Liver (tissue), 9 donors: Measurements from ENCODE around the gene CCDC102A. TPM values are rescaled to one million over a fixed set of nuclear protein-coding genes. Genes with fewer than 3 reads are reported as not detected.

Source experiments
- DNase-seq: peaks from one replicate; pipeline ENCODE4 v3.0.0-alpha.2; 2017; ENCODE audit warnings: low spot score
- H3K27ac ChIP-seq, 2 donors: one replicate each; pipeline ENCODE4 v1.7.0; 2013; ENCODE audit warnings: inconsistent platforms in 2 of 2, low read length in 2 of 2, control low read depth in 1 of 2, low read depth in 1 of 2, mild to moderate bottlenecking in 1 of 2
- H3K27me3 ChIP-seq, 4 donors: one replicate each; pipeline versions ENCODE4 v1.6.1 to v1.7.0; 2013; ENCODE audit warnings: low read length in 3 of 4, inconsistent platforms in 1 of 4, mild to moderate bottlenecking in 1 of 4, moderate library complexity in 1 of 4; ENCODE audit not compliant: control insufficient read depth in 4 of 4, insufficient read depth in 4 of 4
- H3K36me3 ChIP-seq, 4 donors: one replicate each; pipeline versions ENCODE4 v1.6.1 to v1.7.0; 2013; ENCODE audit warnings: low read length in 3 of 4, mild to moderate bottlenecking in 3 of 4, low read depth in 1 of 4, moderate library complexity in 1 of 4; ENCODE audit not compliant: control insufficient read depth in 4 of 4, insufficient read depth in 3 of 4
- H3K4me1 ChIP-seq, 4 donors: one replicate each; pipeline versions ENCODE4 v1.6.1 to v1.7.0; 2013; ENCODE audit warnings: low read length in 3 of 4, mild to moderate bottlenecking in 3 of 4, moderate library complexity in 1 of 4; ENCODE audit not compliant: control insufficient read depth in 4 of 4, insufficient read depth in 4 of 4
- H3K4me3 ChIP-seq, 3 donors: one replicate each; pipeline versions ENCODE4 v1.6.1 to v1.7.0; 2013; ENCODE audit warnings: low read length in 3 of 3, control low read depth in 1 of 3, low read depth in 1 of 3, mild to moderate bottlenecking in 1 of 3
- H3K9ac ChIP-seq, 2 donors: one replicate each; pipeline ENCODE4 v1.7.0; 2013; ENCODE audit warnings: low read length in 2 of 2, mild to moderate bottlenecking in 2 of 2, moderate library complexity in 2 of 2, control low read depth in 1 of 2, low read depth in 1 of 2
- H3K9me3 ChIP-seq, 4 donors: one replicate each; pipeline versions ENCODE4 v1.6.1 to v1.7.0; 2013; ENCODE audit warnings: low read length in 3 of 4; ENCODE audit not compliant: control insufficient read depth in 4 of 4
- ATF3 ChIP-seq: IDR thresholded peaks from 2 replicates; pipeline ENCODE4 v1.6.1; 2016; ENCODE audit warnings: antibody characterized with exemption
- EGR1 ChIP-seq, 2 donors: IDR thresholded peaks; 2 replicates each; pipeline ENCODE4 v1.6.1; 2016 to 2018; ENCODE audit warnings: antibody characterized with exemption in 2 of 2, low read depth in 2 of 2
- GABPA ChIP-seq, 2 donors: IDR thresholded peaks in 1 of 2; conservative IDR thresholded peaks in 1 of 2; 2 replicates each; pipeline ENCODE4 v1.6.1; 2016; ENCODE audit warnings: antibody characterized with exemption in 2 of 2, mild to moderate bottlenecking in 1 of 2, moderate library complexity in 1 of 2
- HNF4A ChIP-seq, 2 donors: conservative IDR thresholded peaks; 2 replicates each; pipeline ENCODE4 v1.6.1; 2016; ENCODE audit warnings: antibody characterized with exemption in 2 of 2, mild to moderate bottlenecking in 2 of 2
- HNF4G ChIP-seq: IDR thresholded peaks from 2 replicates; pipeline ENCODE4 v1.6.1; 2016; ENCODE audit warnings: antibody characterized with exemption
- JUND ChIP-seq, 2 donors: IDR thresholded peaks; 2 replicates each; pipeline ENCODE4 v1.6.1; 2016; ENCODE audit warnings: antibody characterized with exemption in 2 of 2
- NR2F2 ChIP-seq: IDR thresholded peaks from 2 replicates; pipeline ENCODE4 v1.6.1; 2016; ENCODE audit warnings: antibody characterized with exemption
- RAD21 ChIP-seq, 2 donors: IDR thresholded peaks; 2 replicates each; pipeline ENCODE4 v1.6.1; 2016; ENCODE audit warnings: antibody characterized with exemption in 2 of 2, mild to moderate bottlenecking in 2 of 2
- REST ChIP-seq: IDR thresholded peaks from 2 replicates; pipeline ENCODE4 v1.6.1; 2016; ENCODE audit warnings: antibody characterized with exemption, mild to moderate bottlenecking
- RXRA ChIP-seq, 2 donors: IDR thresholded peaks; 2 replicates each; pipeline ENCODE4 v1.6.1; 2017 to 2018; ENCODE audit warnings: antibody characterized with exemption in 2 of 2, mild to moderate bottlenecking in 1 of 2
- SP1 ChIP-seq: IDR thresholded peaks from 2 replicates; pipeline ENCODE4 v1.6.1; 2018; ENCODE audit warnings: antibody characterized with exemption, mild to moderate bottlenecking
- TAF1 ChIP-seq: conservative IDR thresholded peaks from 2 replicates; pipeline ENCODE4 v1.6.1; 2016; ENCODE audit warnings: antibody characterized with exemption, mild to moderate bottlenecking
- YY1 ChIP-seq: IDR thresholded peaks from 2 replicates; pipeline ENCODE4 v1.6.1; 2016; ENCODE audit warnings: antibody characterized with exemption, mild to moderate bottlenecking
- WGBS: extraction: QIAGEN DNeasy Blood & Tissue Kit; methylation state at CpG from one replicate; pipeline ENCODE4 v1.1.7; 2013; 5-methylcytosine and 5-hydroxymethylcytosine counted together
- polyA plus RNA-seq, 2 donors: library from polyadenylated mRNA; stranded (reverse) in 1 of 2; unstranded in 1 of 2; fragments of 200-250 nt in 1 of 2; fragments of >200 nt in 1 of 2; fragmentation: Nextera tagmentation in 1 of 2; extraction: Ambion mirVana in 1 of 2; gene quantifications; one replicate each; pipeline versions ENCODE4 v1.2.1 to v1.2.3, GENCODE V29; 2013 to 2015
- total RNA-seq, 2 donors: library from RNA; depleted of rRNA; stranded (reverse); fragments of >200 nt; gene quantifications; one replicate each; pipeline ENCODE4 v1.2.3, GENCODE V29; 2014
- TF ChIP-seq, protein P1 (sequence below): IDR thresholded peaks from 2 replicates; pipeline ENCODE4 v1.6.1; 2016; ENCODE audit warnings: antibody characterized with exemption
- TF ChIP-seq, protein P2 (sequence below): fragments of 150-350 bp; IDR thresholded peaks from 2 replicates; pipeline ENCODE4 v1.5.1; 2017; ENCODE audit warnings: improper control_type of control experiment, low read depth, low read length; ENCODE audit not compliant: missing input control
- TF ChIP-seq, protein P3 (sequence below): IDR thresholded peaks from 2 replicates; pipeline ENCODE4 v1.6.1; 2016; ENCODE audit warnings: antibody characterized with exemption
- donor health status: healthy.
- donor health status: healthy.
- donor health status: healthy.
- donor health status: healthy.
- donor health status: healthy.

Gene CCDC102A
- total and polyA plus RNA-seq, 4 donors, result 0.36 to 2.6 (median 1.7) TPM

GRCh38 chr16:57514791-57515600, 21.4 kb downstream of the CCDC102A start:
- peaks cover 0 to 5% (median 2%) of the 10 kb centered on the region in 4 donors for H3K4me1 ChIP-seq

GRCh38 chr16:57514371-57514770, 22.0 kb downstream of the CCDC102A start:
- 85% methylated on average over 4 of the region's 4 CpGs for WGBS
- Histone ChIP-seq H3K27ac (no peak overlapping the region), H3K9ac (no peak overlapping the region), H3K36me3 (peaks cover 0 to 2% (median 0%) of the 10 kb centered on the region in 4 donors), H3K9me3 (no peaks in the 10 kb centered on the region), H3K4me3 (no peak overlapping the region), H3K4me1 (no peaks in the 10 kb centered on the region), H3K27me3 (no peaks in the 10 kb centered on the region)
- TF ChIP-seq RXRA (IDR thresholded peaks at IDR 0.05), result no peak
- TF ChIP-seq RAD21 (IDR thresholded peaks at IDR 0.05), result no peak
- TF ChIP-seq JUND (IDR thresholded peaks at IDR 0.05), result no peak
- TF ChIP-seq EGR1 (IDR thresholded peaks at IDR 0.05; ENCODE audit: low read depth in 2 of 2), result no peak
- TF ChIP-seq, protein P1, sequence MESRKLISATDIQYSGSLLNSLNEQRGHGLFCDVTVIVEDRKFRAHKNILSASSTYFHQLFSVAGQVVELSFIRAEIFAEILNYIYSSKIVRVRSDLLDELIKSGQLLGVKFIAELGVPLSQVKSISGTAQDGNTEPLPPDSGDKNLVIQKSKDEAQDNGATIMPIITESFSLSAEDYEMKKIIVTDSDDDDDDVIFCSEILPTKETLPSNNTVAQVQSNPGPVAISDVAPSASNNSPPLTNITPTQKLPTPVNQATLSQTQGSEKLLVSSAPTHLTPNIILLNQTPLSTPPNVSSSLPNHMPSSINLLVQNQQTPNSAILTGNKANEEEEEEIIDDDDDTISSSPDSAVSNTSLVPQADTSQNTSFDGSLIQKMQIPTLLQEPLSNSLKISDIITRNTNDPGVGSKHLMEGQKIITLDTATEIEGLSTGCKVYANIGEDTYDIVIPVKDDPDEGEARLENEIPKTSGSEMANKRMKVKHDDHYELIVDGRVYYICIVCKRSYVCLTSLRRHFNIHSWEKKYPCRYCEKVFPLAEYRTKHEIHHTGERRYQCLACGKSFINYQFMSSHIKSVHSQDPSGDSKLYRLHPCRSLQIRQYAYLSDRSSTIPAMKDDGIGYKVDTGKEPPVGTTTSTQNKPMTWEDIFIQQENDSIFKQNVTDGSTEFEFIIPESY, result no peak
- TF ChIP-seq HNF4G, result no peak
- no peak for TF ChIP-seq SP1
- no peak for TF ChIP-seq NR2F2
- no peak for TF ChIP-seq YY1
- TF ChIP-seq ATF3, result no peak
- TF ChIP-seq REST, result no peak
- TF ChIP-seq TAF1, result no peak
- TF ChIP-seq, protein P2, sequence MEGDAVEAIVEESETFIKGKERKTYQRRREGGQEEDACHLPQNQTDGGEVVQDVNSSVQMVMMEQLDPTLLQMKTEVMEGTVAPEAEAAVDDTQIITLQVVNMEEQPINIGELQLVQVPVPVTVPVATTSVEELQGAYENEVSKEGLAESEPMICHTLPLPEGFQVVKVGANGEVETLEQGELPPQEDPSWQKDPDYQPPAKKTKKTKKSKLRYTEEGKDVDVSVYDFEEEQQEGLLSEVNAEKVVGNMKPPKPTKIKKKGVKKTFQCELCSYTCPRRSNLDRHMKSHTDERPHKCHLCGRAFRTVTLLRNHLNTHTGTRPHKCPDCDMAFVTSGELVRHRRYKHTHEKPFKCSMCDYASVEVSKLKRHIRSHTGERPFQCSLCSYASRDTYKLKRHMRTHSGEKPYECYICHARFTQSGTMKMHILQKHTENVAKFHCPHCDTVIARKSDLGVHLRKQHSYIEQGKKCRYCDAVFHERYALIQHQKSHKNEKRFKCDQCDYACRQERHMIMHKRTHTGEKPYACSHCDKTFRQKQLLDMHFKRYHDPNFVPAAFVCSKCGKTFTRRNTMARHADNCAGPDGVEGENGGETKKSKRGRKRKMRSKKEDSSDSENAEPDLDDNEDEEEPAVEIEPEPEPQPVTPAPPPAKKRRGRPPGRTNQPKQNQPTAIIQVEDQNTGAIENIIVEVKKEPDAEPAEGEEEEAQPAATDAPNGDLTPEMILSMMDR, result no peak
- no peak for TF ChIP-seq GABPA (IDR thresholded peaks at IDR 0.05 in 1 of 2, conservative IDR thresholded peaks at IDR 0.05 in 1 of 2)
- TF ChIP-seq, protein P3, sequence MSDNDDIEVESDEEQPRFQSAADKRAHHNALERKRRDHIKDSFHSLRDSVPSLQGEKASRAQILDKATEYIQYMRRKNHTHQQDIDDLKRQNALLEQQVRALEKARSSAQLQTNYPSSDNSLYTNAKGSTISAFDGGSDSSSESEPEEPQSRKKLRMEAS, result no peak
- no peak for TF ChIP-seq HNF4A (conservative IDR thresholded peaks at IDR 0.05)
- no peak for DNase-seq

More at GRCh38 chr16:57514791-57515600, 21.4 kb downstream of the CCDC102A start:
- H3K27me3 ChIP-seq, result no peaks in the 10 kb centered on the region
- no peak overlapping the region for H3K27ac ChIP-seq
- no peak overlapping the region for H3K9ac ChIP-seq
- WGBS, result 88% methylated on average over 23 of the region's 23 CpGs
- H3K36me3 ChIP-seq, result peaks cover 0 to 2% (median 0%) of the 10 kb centered on the region in 4 donors
- TF ChIP-seq NR2F2, result peak; percentile 94
- TF ChIP-seq GABPA (IDR thresholded peaks at IDR 0.05 in 1 of 2, conservative IDR thresholded peaks at IDR 0.05 in 1 of 2), result no peak
- no peaks in the 10 kb centered on the region for H3K9me3 ChIP-seq
- DNase-seq, result no peak
- no peak overlapping the region for H3K4me3 ChIP-seq
